Kidney (tissue), 14 donors: Measurements from ENCODE around the gene MFGE8. TPM values are rescaled to one million over a fixed set of nuclear protein-coding genes. Genes with fewer than 3 reads are reported as not detected.

Source experiments
- DNase-seq, 5 donors: peaks; one replicate each; pipeline ENCODE4 v3.0.0-alpha.2; 2013 to 2020
- FAIRE-seq: peaks from 2 replicates; lab custom pipeline; 2012; peaks lifted over from hg19 to GRCh38; lab: Jason Lieb, UNC
- H3K27ac ChIP-seq, 2 donors: one replicate each; pipeline ENCODE4 v1.7.0; 2013; ENCODE audit warnings: low read depth in 2 of 2, low read length in 2 of 2, inconsistent platforms in 1 of 2
- H3K27me3 ChIP-seq: one replicate; pipeline ENCODE4 v1.7.1; 2013; ENCODE audit warnings: low read length, inconsistent platforms; ENCODE audit not compliant: control insufficient read depth, insufficient read depth
- H3K36me3 ChIP-seq, 3 donors: one replicate each; pipeline versions ENCODE4 v1.7.0 to v1.7.1; 2013; ENCODE audit warnings: low read length in 3 of 3, control low read depth in 1 of 3, inconsistent platforms in 1 of 3; ENCODE audit not compliant: insufficient read depth in 3 of 3, control insufficient read depth in 2 of 3
- H3K4me1 ChIP-seq, 3 donors: one replicate each; pipeline versions ENCODE4 v1.7.0 to v1.7.1; 2013; ENCODE audit warnings: low read length in 3 of 3, inconsistent platforms in 1 of 3, low read depth in 1 of 3; ENCODE audit not compliant: control insufficient read depth in 2 of 3, insufficient read depth in 2 of 3
- H3K4me3 ChIP-seq, 3 donors: one replicate each; pipeline versions ENCODE4 v1.7.0 to v1.8.1; 2013; ENCODE audit warnings: low read length in 3 of 3, control low read depth in 1 of 3, inconsistent platforms in 1 of 3
- H3K9ac ChIP-seq, 3 donors: one replicate each; pipeline versions ENCODE4 v1.7.0 to v1.7.1; 2013; ENCODE audit warnings: low read length in 3 of 3, control low read depth in 1 of 3, inconsistent platforms in 1 of 3
- H3K9me3 ChIP-seq, 3 donors: one replicate each; pipeline versions ENCODE4 v1.7.0 to v1.7.1; 2013; ENCODE audit warnings: low read length in 3 of 3, control low read depth in 1 of 3, inconsistent platforms in 1 of 3; ENCODE audit not compliant: control insufficient read depth in 2 of 3, insufficient read depth in 1 of 3
- intact Hi-C: fragments of 100-400 bp; cut with DNase I; formaldehyde crosslinking; loops from one replicate; pipeline ENCODE4 v1.11.1; 2022
- polyA plus RNA-seq: library from polyadenylated mRNA; stranded (reverse); fragments of 350-450 nt; fragmentation: Illumina TruSeq; extraction: RNeasy Lipid Tissue Mini Kit (QIAGEN cat#74804); gene quantifications from one replicate; pipeline ENCODE4 v1.2.3, GENCODE V29; 2014; ENCODE audit warnings: low read depth, low replicate concordance; ENCODE audit not compliant: insufficient read depth
- total RNA-seq: library from RNA; stranded (reverse); fragmentation: NEBNext Ultra II Directional; extraction: Animal tissue kit (Norgen Biotek cat#: 25700); gene quantifications from one replicate; pipeline ENCODE4 v1.2.1, GENCODE V29; 2021
- TF ChIP-seq, protein P1 (sequence below): IDR thresholded peaks from 3 replicates; pipeline ENCODE4 v1.5.1; 2012; ENCODE audit warnings: mild to moderate bottlenecking, moderate library complexity, borderline replicate concordance; ENCODE audit not compliant: insufficient read depth; ENCODE audit errors: extremely low read depth
- donor health status: control.
- donor health status: control.
- donor health status: control.
- donor health status: control.
- donor health status: control.
- donor health status: DM: yes; HTN: yes; CAD: no.
- donor health status: Normal renal cell carcinoma (clear cell type).

Gene MFGE8
- total and polyA plus RNA-seq, 2 donors from 2014 or later = 88.0 to 184 TPM

DNA sequence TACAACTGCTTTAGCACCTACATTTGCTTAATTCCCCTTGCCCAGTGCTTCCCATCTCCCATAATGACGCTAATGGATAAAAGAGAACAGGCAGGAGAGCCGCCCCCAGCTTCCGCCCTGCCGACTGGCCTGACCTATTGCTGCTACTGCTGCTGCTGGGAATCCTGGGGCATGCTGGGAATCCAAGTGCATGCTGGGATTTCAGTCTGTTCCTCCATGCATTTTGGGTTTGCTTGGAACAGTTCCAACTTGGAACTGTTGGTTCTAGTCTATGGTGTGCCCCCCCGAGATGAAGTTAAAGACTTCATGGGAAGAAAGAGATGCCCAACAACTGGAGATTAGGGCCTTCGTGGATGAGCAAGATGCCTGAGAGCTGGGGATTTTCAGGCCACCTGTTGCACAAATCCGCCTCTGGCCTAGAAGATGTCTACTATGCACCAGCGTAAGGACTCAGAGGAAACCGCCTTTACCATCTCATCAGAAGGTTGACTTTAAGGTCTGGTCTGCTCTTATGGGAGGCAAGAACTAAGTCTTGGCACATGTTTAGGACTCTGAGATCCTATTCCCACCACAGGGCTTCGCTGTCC is 46.8 kb downstream of the MFGE8 start:
- Histone ChIP-seq H3K36me3 (no peaks in the 10 kb centered on the region), H3K27me3 (no peaks in the 10 kb centered on the region), H3K9me3 (no peaks in the 10 kb centered on the region), H3K4me3 (no peak overlapping the region), H3K27ac (no peak overlapping the region), H3K9ac (no peak overlapping the region), H3K4me1 (no peaks in the 10 kb centered on the region)
- intact Hi-C loops = no loop called here
- FAIRE-seq = no peak
- TF ChIP-seq, protein P1, sequence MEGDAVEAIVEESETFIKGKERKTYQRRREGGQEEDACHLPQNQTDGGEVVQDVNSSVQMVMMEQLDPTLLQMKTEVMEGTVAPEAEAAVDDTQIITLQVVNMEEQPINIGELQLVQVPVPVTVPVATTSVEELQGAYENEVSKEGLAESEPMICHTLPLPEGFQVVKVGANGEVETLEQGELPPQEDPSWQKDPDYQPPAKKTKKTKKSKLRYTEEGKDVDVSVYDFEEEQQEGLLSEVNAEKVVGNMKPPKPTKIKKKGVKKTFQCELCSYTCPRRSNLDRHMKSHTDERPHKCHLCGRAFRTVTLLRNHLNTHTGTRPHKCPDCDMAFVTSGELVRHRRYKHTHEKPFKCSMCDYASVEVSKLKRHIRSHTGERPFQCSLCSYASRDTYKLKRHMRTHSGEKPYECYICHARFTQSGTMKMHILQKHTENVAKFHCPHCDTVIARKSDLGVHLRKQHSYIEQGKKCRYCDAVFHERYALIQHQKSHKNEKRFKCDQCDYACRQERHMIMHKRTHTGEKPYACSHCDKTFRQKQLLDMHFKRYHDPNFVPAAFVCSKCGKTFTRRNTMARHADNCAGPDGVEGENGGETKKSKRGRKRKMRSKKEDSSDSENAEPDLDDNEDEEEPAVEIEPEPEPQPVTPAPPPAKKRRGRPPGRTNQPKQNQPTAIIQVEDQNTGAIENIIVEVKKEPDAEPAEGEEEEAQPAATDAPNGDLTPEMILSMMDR = no peak
- DNase-seq = no peak

DNA sequence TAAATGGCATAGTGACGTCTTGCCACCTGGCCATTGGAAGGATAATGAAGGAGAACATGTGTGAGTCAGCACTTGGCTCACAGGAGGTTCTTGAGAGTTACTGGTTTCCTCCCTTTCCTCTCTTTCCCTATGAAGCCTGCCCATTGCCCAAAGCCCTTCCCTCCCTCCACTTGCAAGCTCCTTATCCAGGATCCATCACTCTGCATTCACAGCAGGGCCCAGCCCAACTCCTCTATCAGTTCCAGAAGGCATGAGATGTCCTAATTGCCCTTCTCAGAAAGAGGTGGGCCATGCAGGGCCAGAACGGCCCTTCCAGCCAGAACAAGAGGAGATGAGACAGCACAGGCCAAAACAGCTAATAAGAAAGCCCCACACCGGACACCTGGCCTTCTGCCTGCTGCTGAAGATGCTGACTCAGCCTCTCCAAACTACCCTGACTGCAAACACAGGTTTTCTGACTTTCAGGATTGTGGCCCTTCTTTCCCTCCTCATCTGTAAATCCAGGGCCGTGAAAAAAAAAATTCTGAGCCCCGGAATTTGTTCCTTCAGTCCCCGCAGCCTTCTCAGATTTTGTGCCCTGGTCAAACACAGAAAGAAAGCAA is 47.6 kb downstream of the MFGE8 start:
- H3K36me3 ChIP-seq = no peaks in the 10 kb centered on the region
- H3K9me3 ChIP-seq = no peaks in the 10 kb centered on the region
- no peak overlapping the region for H3K9ac ChIP-seq
- FAIRE-seq (no peak), DNase-seq (no peak)
- TF ChIP-seq, protein P1 = no peak
- H3K27me3 ChIP-seq = no peaks in the 10 kb centered on the region
- no peaks in the 10 kb centered on the region for H3K4me1 ChIP-seq
- intact Hi-C loops = no loop called here
- H3K27ac ChIP-seq = no peak overlapping the region
- H3K4me3 ChIP-seq = no peak overlapping the region

DNA sequence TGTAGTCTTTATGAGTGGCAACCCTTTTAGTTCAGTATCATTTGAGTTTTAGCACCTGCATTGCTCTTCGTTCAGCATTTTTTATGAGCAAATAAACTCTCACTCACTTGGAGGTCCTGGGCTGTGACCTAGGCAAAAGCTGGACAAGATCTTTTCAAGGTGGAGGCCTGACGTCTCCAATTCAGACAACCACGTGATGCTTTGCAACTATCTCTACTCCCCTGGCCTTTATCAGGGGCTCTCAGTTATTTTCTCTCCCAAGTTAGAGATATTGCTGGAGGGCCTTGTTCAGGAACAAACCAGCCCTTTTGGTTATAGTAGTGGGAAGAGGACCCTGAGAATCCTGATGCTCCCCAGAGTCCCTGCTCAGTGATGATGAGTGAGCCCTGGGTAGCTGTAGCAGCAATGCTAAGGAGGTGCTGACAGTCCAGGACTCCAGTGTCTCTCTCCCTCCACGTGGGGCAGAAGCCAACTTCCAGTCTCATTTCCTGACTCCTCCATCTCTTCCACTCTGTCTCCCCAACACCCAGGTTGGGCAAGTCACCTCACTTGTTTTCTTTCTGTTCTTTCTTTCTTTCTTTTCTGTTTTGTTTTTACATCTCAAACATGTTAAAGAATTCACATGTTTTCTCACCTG is 48.2 kb downstream of the MFGE8 start:
- Histone ChIP-seq H3K36me3 (no peaks in the 10 kb centered on the region), H3K4me1 (no peaks in the 10 kb centered on the region), H3K4me3 (no peak overlapping the region), H3K9me3 (no peaks in the 10 kb centered on the region), H3K9ac (no peak overlapping the region), H3K27me3 (no peaks in the 10 kb centered on the region), H3K27ac (no peak overlapping the region)
- FAIRE-seq (no peak), DNase-seq (no peak)
- TF ChIP-seq, protein P1 = no peak
- intact Hi-C loops = no loop called here
